ENCODE results near the gene ARHGAP6.
"Not testable (repeated sequence)": the region's sequence is repeated elsewhere in the genome, so short reads cannot be mapped to it uniquely, and the experiment has no call there.

The ARHGAP6 gene

GRCh38 chrX:11364835-11365234 is 300.9 kb downstream of the ARHGAP6 start:
- no peaks in the 10 kb centered on the region for H3K4me1 Mint-ChIP-seq (ENCODE audit: low read depth)
- H3K27ac Mint-ChIP-seq: no peak overlapping the region
- no peak overlapping the region for H3K4me3 Mint-ChIP-seq
- H3K9me3 Mint-ChIP-seq: no peaks in the 10 kb centered on the region
- no peaks in the 10 kb centered on the region for H3K36me3 Mint-ChIP-seq (ENCODE audit: low read depth)
- H3K27me3 Mint-ChIP-seq (ENCODE audit: low read depth): no peaks in the 10 kb centered on the region

GRCh38 chrX:11363825-11364224 is 301.9 kb downstream of the ARHGAP6 start:
- H3K27me3 Mint-ChIP-seq (ENCODE audit: low read depth); H3K4me1 Mint-ChIP-seq (ENCODE audit: low read depth); H3K27ac Mint-ChIP-seq; H3K4me3 Mint-ChIP-seq; H3K9me3 Mint-ChIP-seq; H3K36me3 Mint-ChIP-seq (ENCODE audit: low read depth): not testable (repeated sequence)

- Mint-ChIP-seq H3K9me3 (no peaks in the 10 kb centered on the region), H3K27me3 (ENCODE audit: low read depth) (no peaks in the 10 kb centered on the region), H3K27ac (no peak overlapping the region), H3K4me1 (ENCODE audit: low read depth) (no peaks in the 10 kb centered on the region), H3K4me3 (no peak overlapping the region), H3K36me3 (ENCODE audit: low read depth) (no peaks in the 10 kb centered on the region)
Measured at GRCh38 chrX:11363069-11363594, 302.6 kb downstream of the ARHGAP6 start.

- not testable (repeated sequence) for H3K4me1 Mint-ChIP-seq (ENCODE audit: low read depth); H3K27ac Mint-ChIP-seq; H3K4me3 Mint-ChIP-seq; H3K36me3 Mint-ChIP-seq (ENCODE audit: low read depth); H3K9me3 Mint-ChIP-seq; H3K27me3 Mint-ChIP-seq (ENCODE audit: low read depth)
Measured at GRCh38 chrX:11361666-11362065, 304.1 kb downstream of the ARHGAP6 start.

GRCh38 chrX:11355944-11356343 is 309.8 kb downstream of the ARHGAP6 start:
- H3K27ac Mint-ChIP-seq; H3K4me3 Mint-ChIP-seq; H3K4me1 Mint-ChIP-seq (ENCODE audit: low read depth); H3K27me3 Mint-ChIP-seq (ENCODE audit: low read depth); H3K9me3 Mint-ChIP-seq; H3K36me3 Mint-ChIP-seq (ENCODE audit: low read depth): not testable (repeated sequence)

GRCh38 chrX:11355259-11355909 is 310.3 kb downstream of the ARHGAP6 start:
- no peaks in the 10 kb centered on the region for H3K4me1 Mint-ChIP-seq (ENCODE audit: low read depth)
- H3K27ac Mint-ChIP-seq: no peak overlapping the region
- H3K4me3 Mint-ChIP-seq: no peak overlapping the region
- no peaks in the 10 kb centered on the region for H3K36me3 Mint-ChIP-seq (ENCODE audit: low read depth)
- no peaks in the 10 kb centered on the region for H3K9me3 Mint-ChIP-seq
- no peaks in the 10 kb centered on the region for H3K27me3 Mint-ChIP-seq (ENCODE audit: low read depth)

- H3K4me1 Mint-ChIP-seq (ENCODE audit: low read depth): no peaks in the 10 kb centered on the region
- no peaks in the 10 kb centered on the region for H3K9me3 Mint-ChIP-seq
- H3K36me3 Mint-ChIP-seq (ENCODE audit: low read depth): no peaks in the 10 kb centered on the region
- no peak overlapping the region for H3K27ac Mint-ChIP-seq
- H3K4me3 Mint-ChIP-seq: no peak overlapping the region
- H3K27me3 Mint-ChIP-seq (ENCODE audit: low read depth): no peaks in the 10 kb centered on the region
Measured at GRCh38 chrX:11352296-11352741, 313.4 kb downstream of the ARHGAP6 start.

- H3K9me3 Mint-ChIP-seq: no peaks in the 10 kb centered on the region
- H3K27me3 Mint-ChIP-seq (ENCODE audit: low read depth): no peaks in the 10 kb centered on the region
- H3K4me3 Mint-ChIP-seq: no peak overlapping the region
- H3K36me3 Mint-ChIP-seq (ENCODE audit: low read depth): no peaks in the 10 kb centered on the region
- no peak overlapping the region for H3K27ac Mint-ChIP-seq
- no peaks in the 10 kb centered on the region for H3K4me1 Mint-ChIP-seq (ENCODE audit: low read depth)
Measured at GRCh38 chrX:11351375-11352295, 314.1 kb downstream of the ARHGAP6 start.

- Mint-ChIP-seq H3K4me1 (ENCODE audit: low read depth) (no peaks in the 10 kb centered on the region), H3K9me3 (no peaks in the 10 kb centered on the region), H3K27ac (no peak overlapping the region), H3K36me3 (ENCODE audit: low read depth) (no peaks in the 10 kb centered on the region), H3K27me3 (ENCODE audit: low read depth) (no peaks in the 10 kb centered on the region), H3K4me3 (no peak overlapping the region)
Measured at GRCh38 chrX:11349661-11350337, 315.9 kb downstream of the ARHGAP6 start.

GRCh38 chrX:11349020-11349419 is 316.7 kb downstream of the ARHGAP6 start:
- Mint-ChIP-seq H3K9me3 (no peaks in the 10 kb centered on the region), H3K4me3 (no peak overlapping the region), H3K27me3 (ENCODE audit: low read depth) (no peaks in the 10 kb centered on the region), H3K36me3 (ENCODE audit: low read depth) (no peaks in the 10 kb centered on the region), H3K27ac (no peak overlapping the region), H3K4me1 (ENCODE audit: low read depth) (no peaks in the 10 kb centered on the region)

GRCh38 chrX:11347300-11347699 is 318.4 kb downstream of the ARHGAP6 start:
- H3K9me3 Mint-ChIP-seq: no peaks in the 10 kb centered on the region
- H3K4me3 Mint-ChIP-seq: no peak overlapping the region
- no peaks in the 10 kb centered on the region for H3K4me1 Mint-ChIP-seq (ENCODE audit: low read depth)
- no peaks in the 10 kb centered on the region for H3K27me3 Mint-ChIP-seq (ENCODE audit: low read depth)
- H3K27ac Mint-ChIP-seq: no peak overlapping the region
- no peaks in the 10 kb centered on the region for H3K36me3 Mint-ChIP-seq (ENCODE audit: low read depth)

- Mint-ChIP-seq H3K36me3 (ENCODE audit: low read depth) (no peaks in the 10 kb centered on the region), H3K27ac (no peak overlapping the region), H3K9me3 (no peaks in the 10 kb centered on the region), H3K27me3 (ENCODE audit: low read depth) (no peaks in the 10 kb centered on the region), H3K4me3 (no peak overlapping the region), H3K4me1 (ENCODE audit: low read depth) (no peaks in the 10 kb centered on the region)
Measured at GRCh38 chrX:11346121-11346682, 319.5 kb downstream of the ARHGAP6 start.

- no peaks in the 10 kb centered on the region for H3K4me1 Mint-ChIP-seq (ENCODE audit: low read depth)
- no peaks in the 10 kb centered on the region for H3K27me3 Mint-ChIP-seq (ENCODE audit: low read depth)
- no peaks in the 10 kb centered on the region for H3K9me3 Mint-ChIP-seq
Measured at GRCh38 chrX:11342673-11343072, 323.0 kb downstream of the ARHGAP6 start.

More at GRCh38 chrX:11342673-11343072, 323.0 kb downstream of the ARHGAP6 start:
- H3K36me3 Mint-ChIP-seq (ENCODE audit: low read depth): no peaks in the 10 kb centered on the region
- H3K4me3 Mint-ChIP-seq: no peak overlapping the region
- H3K27ac Mint-ChIP-seq: no peak overlapping the region

All from T-helper 1 cell treated with Interleukin-12 subunit alpha and Interleukin-12 subunit beta and Interleukin-4 antibody, amounts not matched to agents 30 μg/mL and 1 μg/mL, for 36 hours (primary cell).